Spleen (tissue), 7 donors: ENCODE data around the gene TCEANC2.

Source experiments
- CTCF ChIP-seq, 11 experiments: fragments of 200-600 bp in 7 of 11; fragments of 450-650 bp in 4 of 11; sonication (generic) in 4 of 11; IDR thresholded peaks in 8 of 11; conservative IDR thresholded peaks in 3 of 11; 1 replicate in 7 of 11; 2 replicates in 4 of 11; pipeline versions ENCODE4 v1.4.0 to v1.8.0; 2016 to 2021; ENCODE audit warnings: antibody characterized with exemption in 11 of 11, inconsistent platforms in 4 of 11, mild to moderate bottlenecking in 1 of 11
- POLR2A ChIP-seq, 3 donors: fragments of 450-650 bp; IDR thresholded peaks; one replicate each; pipeline ENCODE4 v1.5.1; 2017; ENCODE audit warnings: antibody characterized with exemption in 3 of 3, mild to moderate bottlenecking in 1 of 3
- donor health status: DM: no; HTN: no; CAD: no; lungs with moderate emphysema.
- donor health status: DM: no; HTN: no; CAD: no.
- donor health status: DM: no; HTN: no; CAD: no.

- no peak for TF ChIP-seq POLR2A (IDR thresholded peaks at IDR 0.05)
- peak; percentile 18 to 85 (median 71) for TF ChIP-seq CTCF (IDR thresholded peaks at IDR 0.05 in 8 of 11, conservative IDR thresholded peaks at IDR 0.05 in 3 of 11)
Observed at GRCh38 chr1:54121482-54122134, 68.2 kb downstream of the TCEANC2 start.
